ENCODE results near the gene FAM131B. TPM values are rescaled to one million over a fixed set of nuclear protein-coding genes. Genes with fewer than 3 reads are reported as not detected.

Gene FAM131B
- total RNA-seq, 2 experiments from 2014 or later: 1.5 to 1.7 TPM

- Mint-ChIP-seq H3K27me3 (ENCODE audit: low read depth) (no peaks in the 10 kb centered on the region), H3K27ac (no peak overlapping the region), H3K36me3 (ENCODE audit: low read depth) (no peaks in the 10 kb centered on the region), H3K4me1 (ENCODE audit: low read depth) (peaks cover 63% of the 10 kb centered on the region), H3K9me3 (no peaks in the 10 kb centered on the region), H3K4me3 (no peak overlapping the region)
- CTCF ChIA-PET: interaction anchor here (0.5 to 1.6 kb wide), 4 partner anchors 31 to 119 kb away, joined by 3 to 5 read pairs (median 4); no protein-coding TSS in a partner anchor
- DNase-seq: no peak
- intact Hi-C loops (cut with micrococcal nuclease): loop anchor here (5.0 to 10.0 kb wide), 2 partner anchors 524 to 1458 kb away; partner anchors contain the start of gene TPK1
Observed at GRCh38 chr7:143376396-143376795, 13.9 kb upstream of the FAM131B start.

GRCh38 chr7:143375298-143376034 is 13.0 kb upstream of the FAM131B start:
- DNase-seq: peak; percentile 56
- intact Hi-C loops (cut with micrococcal nuclease): loop anchor here (5.0 to 10.0 kb wide), 2 partner anchors 523 to 1459 kb away; partner anchors contain the start of gene TPK1
- peaks cover 63% of the 10 kb centered on the region for H3K4me1 Mint-ChIP-seq (ENCODE audit: low read depth)
- H3K9me3 Mint-ChIP-seq: no peaks in the 10 kb centered on the region
- H3K27ac Mint-ChIP-seq: peak overlapping the region; percentile 84
- no peak overlapping the region for H3K4me3 Mint-ChIP-seq
- H3K36me3 Mint-ChIP-seq (ENCODE audit: low read depth): no peaks in the 10 kb centered on the region
- CTCF ChIA-PET: interaction anchor here (0.9 to 1.4 kb wide), 6 partner anchors 32 to 135 kb away, joined by 3 to 10 read pairs (median 3); partner anchors contain the start of gene GSTK1
- no peaks in the 10 kb centered on the region for H3K27me3 Mint-ChIP-seq (ENCODE audit: low read depth)

GRCh38 chr7:143374561-143374960 is 12.0 kb upstream of the FAM131B start:
- DNase-seq: no peak
- peaks cover 59% of the 10 kb centered on the region for H3K4me1 Mint-ChIP-seq (ENCODE audit: low read depth)
- intact Hi-C loops (cut with micrococcal nuclease): loop anchor here (5.0 to 10.0 kb wide), 2 partner anchors 33 to 1460 kb away; partner anchors contain the start of genes EPHA1 and TPK1
- H3K4me3 Mint-ChIP-seq: no peak overlapping the region
- no peaks in the 10 kb centered on the region for H3K36me3 Mint-ChIP-seq (ENCODE audit: low read depth)
- H3K27ac Mint-ChIP-seq: peak overlapping the region; percentile 84
- no peaks in the 10 kb centered on the region for H3K27me3 Mint-ChIP-seq (ENCODE audit: low read depth)
- CTCF ChIA-PET: interaction anchor here (1.0 to 1.4 kb wide), 2 partner anchors 35 to 134 kb away, joined by 3 to 10 read pairs; no protein-coding TSS in a partner anchor
- no peaks in the 10 kb centered on the region for H3K9me3 Mint-ChIP-seq

DNA sequence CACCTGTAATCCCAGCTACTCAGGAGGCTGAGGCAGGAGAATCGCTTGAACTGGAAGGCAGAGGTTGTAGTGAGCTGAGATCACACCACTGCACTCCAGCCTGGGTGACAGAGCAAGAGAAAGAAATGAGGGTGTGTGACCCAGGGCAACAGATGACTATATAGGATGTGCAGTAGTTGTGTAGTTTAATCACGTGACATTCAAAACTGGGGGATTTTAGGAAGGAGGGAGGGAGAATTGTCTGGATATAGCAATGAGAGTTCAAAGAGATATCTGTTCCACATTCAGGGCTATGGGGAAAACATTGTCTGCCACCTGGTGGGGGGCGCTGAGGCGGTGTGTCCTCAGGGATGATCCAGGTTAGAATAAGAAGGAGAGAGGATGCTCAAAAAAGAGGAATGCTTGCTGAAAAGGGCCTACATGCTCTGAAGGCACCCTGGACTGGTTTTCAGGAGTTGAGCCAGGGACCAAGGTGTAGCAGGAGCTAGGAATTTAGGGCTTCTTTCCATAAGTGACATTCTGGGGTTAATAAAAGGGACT is 10.8 kb upstream of the FAM131B start:
- Mint-ChIP-seq H3K27ac (no peak overlapping the region), H3K36me3 (ENCODE audit: low read depth) (no peaks in the 10 kb centered on the region), H3K27me3 (ENCODE audit: low read depth) (no peaks in the 10 kb centered on the region), H3K4me3 (no peak overlapping the region), H3K9me3 (no peaks in the 10 kb centered on the region), H3K4me1 (ENCODE audit: low read depth) (peaks cover 48% of the 10 kb centered on the region)
- CTCF ChIA-PET: interaction anchor here (0.7 to 2.2 kb wide), 4 partner anchors 20 to 133 kb away, joined by 3 to 21 read pairs (median 4); no protein-coding TSS in a partner anchor
- DNase-seq: no peak
- intact Hi-C loops (cut with micrococcal nuclease): loop anchor here (5.0 to 10.0 kb wide), 2 partner anchors 34 to 1461 kb away; partner anchors contain the start of genes EPHA1 and TPK1

GRCh38 chr7:143372070-143372469 is 9.6 kb upstream of the FAM131B start:
- peak overlapping the region; percentile 24 for H3K27ac Mint-ChIP-seq
- intact Hi-C loops (cut with micrococcal nuclease): loop anchor here (1.0 to 10.0 kb wide), 6 partner anchors 8 to 1463 kb away; partner anchors contain the start of genes CASP2, EPHA1 and TPK1
- CTCF ChIA-PET: interaction anchor here (0.6 to 2.2 kb wide), 12 partner anchors 11 to 132 kb away, joined by 3 to 21 read pairs (median 4); partner anchors contain the start of gene EPHA1
- no peaks in the 10 kb centered on the region for H3K9me3 Mint-ChIP-seq
- H3K36me3 Mint-ChIP-seq (ENCODE audit: low read depth): no peaks in the 10 kb centered on the region
- H3K27me3 Mint-ChIP-seq (ENCODE audit: low read depth): no peaks in the 10 kb centered on the region
- H3K4me3 Mint-ChIP-seq: no peak overlapping the region
- DNase-seq: peak; percentile 90
- H3K4me1 Mint-ChIP-seq (ENCODE audit: low read depth): peaks cover 41% of the 10 kb centered on the region

GRCh38 chr7:143369678-143370651 is 7.5 kb upstream of the FAM131B start:
- Mint-ChIP-seq H3K4me1 (ENCODE audit: low read depth) (peaks cover 25% of the 10 kb centered on the region), H3K9me3 (no peaks in the 10 kb centered on the region), H3K4me3 (no peak overlapping the region), H3K27me3 (ENCODE audit: low read depth) (no peaks in the 10 kb centered on the region), H3K27ac (no peak overlapping the region), H3K36me3 (ENCODE audit: low read depth) (no peaks in the 10 kb centered on the region)
- intact Hi-C loops (cut with micrococcal nuclease): loop anchor here (5.0 to 10.0 kb wide), 2 partner anchors 37 to 1465 kb away; partner anchors contain the start of genes EPHA1 and TPK1
- CTCF ChIA-PET: interaction anchor here (0.6 to 2.4 kb wide), 8 partner anchors 9 to 131 kb away, joined by 3 to 12 read pairs (median 4); no protein-coding TSS in a partner anchor
- no peak for DNase-seq

DNA sequence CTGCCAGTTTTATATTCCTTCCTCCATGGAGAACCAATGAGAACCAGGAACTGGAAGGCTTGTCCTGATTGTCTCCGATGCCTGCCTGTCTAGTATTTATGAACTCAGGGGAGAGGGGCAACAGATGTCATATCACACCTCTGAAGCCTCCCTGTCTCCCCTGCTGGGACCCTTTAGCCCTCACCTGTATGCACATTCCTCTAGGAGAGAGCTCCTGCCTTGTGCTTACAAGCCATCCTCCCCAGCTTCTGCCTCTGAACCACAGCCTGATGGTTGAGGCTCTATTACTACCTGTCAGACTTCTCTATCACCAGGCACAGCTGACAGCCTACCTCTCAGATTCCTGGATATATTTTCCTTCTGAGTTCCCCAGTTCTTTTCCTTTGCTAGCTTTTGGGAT is 5.9 kb upstream of the FAM131B start:
- Mint-ChIP-seq H3K4me3 (no peak overlapping the region), H3K27me3 (ENCODE audit: low read depth) (peaks cover 11% of the 10 kb centered on the region), H3K27ac (no peak overlapping the region), H3K4me1 (ENCODE audit: low read depth) (peaks cover 15% of the 10 kb centered on the region), H3K36me3 (ENCODE audit: low read depth) (no peaks in the 10 kb centered on the region), H3K9me3 (no peaks in the 10 kb centered on the region)
- intact Hi-C loops (cut with micrococcal nuclease): no loop called here
- CTCF ChIA-PET: interaction anchor here (0.8 to 2.4 kb wide), 3 partner anchors 11 to 127 kb away, joined by 3 to 12 read pairs (median 9); no protein-coding TSS in a partner anchor
- DNase-seq: no peak

DNA sequence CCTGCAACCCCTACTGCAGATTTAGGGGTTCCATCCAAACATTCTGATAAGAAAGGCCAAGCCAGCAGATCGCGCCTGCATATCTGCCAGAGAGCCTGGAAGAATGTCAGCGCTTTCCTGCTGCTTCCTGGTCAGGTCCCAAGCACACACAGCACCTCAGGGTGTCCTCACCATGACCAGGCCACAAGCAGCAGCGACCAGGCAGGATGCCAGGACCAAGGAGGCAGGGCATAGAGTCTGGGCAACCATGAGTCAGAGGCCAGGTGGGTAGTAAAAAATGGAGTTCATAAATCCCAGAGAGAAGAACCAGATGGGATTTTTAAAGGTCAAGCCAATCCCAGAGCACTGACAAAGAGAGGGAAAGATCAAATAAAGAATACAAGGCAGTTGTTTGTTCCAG is 5.5 kb upstream of the FAM131B start:
- intact Hi-C loops (cut with micrococcal nuclease): no loop called here
- Mint-ChIP-seq H3K36me3 (ENCODE audit: low read depth) (no peaks in the 10 kb centered on the region), H3K4me3 (no peak overlapping the region), H3K27ac (no peak overlapping the region), H3K4me1 (ENCODE audit: low read depth) (peaks cover 14% of the 10 kb centered on the region), H3K27me3 (ENCODE audit: low read depth) (peaks cover 15% of the 10 kb centered on the region), H3K9me3 (no peaks in the 10 kb centered on the region)
- CTCF ChIA-PET: interaction anchor here (0.8 to 1.8 kb wide), 2 partner anchors 25 to 127 kb away, joined by 3 to 9 read pairs; no protein-coding TSS in a partner anchor
- DNase-seq: no peak

DNA sequence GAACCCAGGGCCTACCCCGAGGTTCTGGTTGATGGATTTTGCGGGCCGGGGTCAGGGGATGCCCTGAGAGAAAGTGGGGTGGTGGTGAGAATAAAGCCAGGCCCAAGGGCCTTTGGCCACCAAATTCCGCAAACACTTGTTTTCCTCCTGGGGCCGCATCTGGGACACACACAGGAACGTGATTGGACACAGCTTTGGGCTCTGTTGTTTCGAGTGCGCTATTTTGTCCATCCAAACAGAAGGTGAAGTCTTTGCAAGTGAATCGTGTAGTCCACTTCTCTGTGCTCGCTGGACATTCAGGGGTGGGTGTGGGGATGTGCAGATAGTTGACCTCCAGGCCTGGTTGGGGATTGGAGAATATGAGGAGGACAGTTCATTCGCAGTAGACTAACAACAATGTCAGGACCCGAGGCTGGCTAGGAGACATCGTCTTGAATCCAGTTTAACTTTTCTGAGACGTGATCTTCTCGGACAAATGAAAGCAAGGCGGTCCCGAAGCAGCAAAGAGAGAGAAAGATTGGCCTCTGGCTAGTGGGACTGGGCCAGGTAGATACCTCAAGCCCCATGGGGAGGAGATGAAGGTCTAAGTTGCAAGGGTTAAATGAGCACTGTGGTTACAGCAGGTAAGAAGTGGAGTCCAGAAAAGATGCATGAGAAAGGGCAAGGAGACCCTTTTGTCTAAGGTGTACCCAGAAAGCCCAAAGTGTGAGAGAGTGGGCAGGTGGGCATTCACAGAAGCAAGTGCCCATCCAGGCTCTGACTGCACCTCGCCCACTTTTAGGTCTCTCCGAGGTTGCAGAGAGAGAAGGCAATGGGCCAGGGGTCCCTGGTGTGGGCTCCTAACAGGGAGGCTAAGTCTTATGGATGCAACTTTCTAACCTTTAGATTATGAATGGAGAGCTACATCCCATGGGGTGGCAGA is 764 bp upstream of the FAM131B start:
- DNase-seq: no peak
- Mint-ChIP-seq H3K27me3 (ENCODE audit: low read depth) (peaks cover 21% of the 10 kb centered on the region), H3K27ac (no peak overlapping the region), H3K9me3 (no peaks in the 10 kb centered on the region), H3K36me3 (ENCODE audit: low read depth) (no peaks in the 10 kb centered on the region), H3K4me1 (ENCODE audit: low read depth) (peaks cover 4% of the 10 kb centered on the region), H3K4me3 (peak overlapping the region; percentile 67)
- intact Hi-C loops (cut with micrococcal nuclease): loop anchor here (1.0 to 2.0 kb wide), 3 partner anchors 9 to 74 kb away; partner anchors contain the start of gene CASP2
- CTCF ChIA-PET: interaction anchor here (0.6 kb wide), 1 partner anchor 66 kb away, joined by 3 read pairs; no protein-coding TSS in a partner anchor

DNA sequence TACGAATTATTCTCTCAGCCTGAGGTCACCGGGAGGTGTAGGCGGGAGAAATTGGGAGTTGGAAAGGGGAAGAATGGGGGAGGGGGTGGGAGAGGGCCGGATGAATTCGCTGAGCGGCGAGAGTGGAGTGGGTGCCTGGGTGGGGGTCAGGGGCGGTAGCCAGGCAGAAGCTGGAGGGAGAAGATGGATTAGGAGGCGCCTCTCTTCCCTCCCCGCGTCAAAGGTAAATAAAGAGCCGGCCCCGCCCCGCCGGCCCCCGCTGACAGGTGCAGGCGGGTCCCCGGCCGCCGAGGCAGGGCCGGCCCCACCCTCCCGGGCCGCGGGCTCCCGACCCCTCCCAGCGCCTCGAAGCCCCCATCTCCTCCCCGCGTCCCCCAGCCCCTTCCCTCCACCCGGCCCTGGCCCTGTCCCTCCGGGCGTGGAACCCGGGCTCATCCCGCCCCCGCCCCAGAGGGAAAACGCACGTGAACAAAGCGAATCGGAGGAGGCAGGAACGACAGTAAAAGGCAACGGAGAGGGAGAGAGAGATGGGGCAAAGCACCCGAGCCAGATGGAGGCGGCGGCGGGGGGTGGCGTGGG is 872 bp downstream of the FAM131B start:
- Mint-ChIP-seq H3K4me3 (peak overlapping the region; percentile 85), H3K27me3 (ENCODE audit: low read depth) (peaks cover 21% of the 10 kb centered on the region), H3K27ac (no peak overlapping the region), H3K36me3 (ENCODE audit: low read depth) (no peaks in the 10 kb centered on the region), H3K9me3 (no peaks in the 10 kb centered on the region), H3K4me1 (ENCODE audit: low read depth) (peaks cover 4% of the 10 kb centered on the region)
- intact Hi-C loops (cut with micrococcal nuclease): loop anchor here (2.0 kb wide), 2 partner anchors 17 to 73 kb away; partner anchors contain the start of gene CASP2
- CTCF ChIA-PET: interaction anchor here (0.7 to 1.5 kb wide), 3 partner anchors 11 to 1583 kb away, joined by 3 read pairs; no protein-coding TSS in a partner anchor
- DNase-seq: no peak
